K562 (cell line): ENCODE results near the gene ABHD16B. TPM values are rescaled to one million over a fixed set of nuclear protein-coding genes. Genes with fewer than 3 reads are reported as not detected.

ENCODE experiments used
- CBFA2T3 ChIP-seq: fragments of 450-650 bp; IDR thresholded peaks from 2 replicates; pipeline ENCODE4 v1.6.1; 2017
- CTCF ChIP-seq, 3 experiments: IDR thresholded peaks in 2 of 3; conservative IDR thresholded peaks in 1 of 3; 2 replicates each; pipeline ENCODE4 v1.5.1; 2011 to 2012; ENCODE audit warnings: low read length in 3 of 3, mild to moderate bottlenecking in 3 of 3, control low read depth in 2 of 3, improper control_type of control experiment in 1 of 3, inconsistent platforms in 1 of 3, low read depth in 1 of 3, mixed read lengths in 1 of 3, moderate library complexity in 1 of 3; ENCODE audit not compliant: insufficient read depth in 2 of 3
- FOXK1 ChIP-seq: sonication (generic); formaldehyde crosslinking; IDR thresholded peaks from 2 replicates; pipeline ENCODE4 v1.8.0; 2022; ENCODE audit warnings: missing genetic modification reagents, mild to moderate bottlenecking, borderline replicate concordance
- JUNB ChIP-seq: fragments of 450-650 bp; formaldehyde crosslinking; conservative IDR thresholded peaks from 2 replicates; pipeline ENCODE4 v1.4.0; 2020; ENCODE audit warnings: mild to moderate bottlenecking
- MLX ChIP-seq, 2 experiments: fragments of 450-650 bp in 1 of 2; sonication (generic) in 1 of 2; formaldehyde crosslinking; conservative IDR thresholded peaks; 2 replicates each; pipeline versions ENCODE4 v1.4.0 to v1.8.1; 2020 to 2022; ENCODE audit warnings: mild to moderate bottlenecking in 1 of 2, missing genetic modification reagents in 1 of 2
- NELFE ChIP-seq: IDR thresholded peaks from 2 replicates; pipeline ENCODE4 v1.6.1; 2011; ENCODE audit warnings: mild to moderate bottlenecking; ENCODE audit not compliant: insufficient read depth, insufficient read length
- PHTF2 ChIP-seq: fragments of 250-450 bp; sonication (Bioruptor Pico); IDR thresholded peaks from 2 replicates; pipeline ENCODE4 v1.5.0; 2021; ENCODE audit warnings: mild to moderate bottlenecking
- POLR2H ChIP-seq: IDR thresholded peaks from 2 replicates; pipeline ENCODE4 v1.6.1; 2016; ENCODE audit warnings: missing genetic modification characterization, low read depth, mild to moderate bottlenecking, control low read depth, missing compliant biosample characterization, moderate library complexity
- PRPF4 ChIP-seq: fragments of 200-400 bp; formaldehyde crosslinking; IDR thresholded peaks from one replicate; pipeline ENCODE4 v1.6.1; 2017; ENCODE audit warnings: low read length, low read depth, mild to moderate bottlenecking; ENCODE audit not compliant: insufficient read depth, poor library complexity, severe bottlenecking
- PYGO2 ChIP-seq: fragments of 450-650 bp; IDR thresholded peaks from 2 replicates; pipeline ENCODE4 v1.6.1; 2016; ENCODE audit warnings: mild to moderate bottlenecking, missing genetic modification characterization, moderate library complexity, missing compliant biosample characterization
- SNAPC5 ChIP-seq: fragments of 250-450 bp; sonication (Bioruptor Pico); IDR thresholded peaks from 2 replicates; pipeline ENCODE4 v1.8.0; 2021; ENCODE audit warnings: moderate library complexity, mild to moderate bottlenecking, inconsistent platforms
- STAG1 ChIP-seq: sonication (generic); formaldehyde crosslinking; IDR thresholded peaks from 2 replicates; pipeline ENCODE4 v1.5.0; 2020; ENCODE audit warnings: missing genetic modification reagents, borderline replicate concordance
- TFAP4 ChIP-seq: sonication (generic); formaldehyde crosslinking; IDR thresholded peaks from 2 replicates; pipeline ENCODE4 v1.8.0; 2022; ENCODE audit warnings: missing genetic modification reagents, mild to moderate bottlenecking, moderate library complexity, borderline replicate concordance
- XRCC3 ChIP-seq: fragments of 450-650 bp; IDR thresholded peaks from 2 replicates; pipeline ENCODE4 v1.6.1; 2017; ENCODE audit warnings: mild to moderate bottlenecking, moderate library complexity
- ZFX ChIP-seq: sonication (generic); formaldehyde crosslinking; IDR thresholded peaks from 2 replicates; pipeline ENCODE4 v1.8.0; 2022; ENCODE audit warnings: mild to moderate bottlenecking, missing genetic modification reagents, moderate library complexity
- ZNF449 ChIP-seq: fragments of 250-450 bp; sonication (Bioruptor Pico); IDR thresholded peaks from 2 replicates; pipeline ENCODE4 v1.8.0; 2022; ENCODE audit warnings: moderate library complexity, mild to moderate bottlenecking, inconsistent platforms
- ZNF512 ChIP-seq: IDR thresholded peaks from 2 replicates; pipeline ENCODE4 v1.6.1; 2016; ENCODE audit warnings: missing genetic modification characterization, missing compliant biosample characterization
- ZNF644 ChIP-seq: fragments of 200-800 bp; sonication (Bioruptor generic); IDR thresholded peaks from 2 replicates; pipeline ENCODE4 v1.6.1; 2016; ENCODE audit warnings: low read depth, missing genetic modification characterization, missing compliant biosample characterization
- polyA plus RNA-seq, 8 experiments: library from polyadenylated mRNA; depleted of rRNA in 4 of 8; stranded (reverse) in 5 of 8; unstranded in 3 of 8; fragments of >200 nt; fragmentation: Nextera tagmentation in 2 of 8; fragmentation: Illumina TruSeq in 1 of 8; extraction: Ambion mirVana in 2 of 8; extraction: Trizol in 1 of 8; gene quantifications; 2 replicates each; pipeline versions ENCODE4 v1.2.1 to v1.2.3, GENCODE V29; 2011 to 2014; ENCODE audit warnings: inconsistent platforms in 1 of 8, missing spikeins in 1 of 8
- total RNA-seq, 7 experiments: library from RNA; depleted of rRNA in 6 of 7; stranded (reverse); fragments of >200 nt in 6 of 7; fragmentation: Illumina TruSeq in 2 of 7; extraction: Trizol in 2 of 7; gene quantifications; 2 replicates each; pipeline versions ENCODE4 v1.2.1 to v1.2.3, GENCODE V29; 2011 to 2021; ENCODE audit warnings: low replicate concordance in 1 of 7

The ABHD16B gene
- total and polyA plus RNA-seq, 9 of the 15 experiments (the other 6 are each of a cell fraction or from before 2014, with no cell fraction given) = not detected

- TF ChIP-seq JUNB (CRISPR knock-in tag) = no peak
- TF ChIP-seq MLX (CRISPR knock-in tag; conservative IDR thresholded peaks at IDR 0.05) = no peak
- no peak for TF ChIP-seq ZNF644 (tag)
- TF ChIP-seq SNAPC5 = no peak
- no peak for TF ChIP-seq XRCC3
- TF ChIP-seq FOXK1 (CRISPR knock-in tag) = no peak
- peak; percentile 68 for TF ChIP-seq TFAP4 (CRISPR knock-in tag)
- TF ChIP-seq ZNF449 (CRISPR knock-in tag) = no peak
- no peak for TF ChIP-seq PHTF2 (CRISPR knock-in tag)
- TF ChIP-seq ZNF512 (tag) = no peak
- TF ChIP-seq ZFX (CRISPR knock-in tag) = no peak
- TF ChIP-seq NELFE = no peak
- TF ChIP-seq CBFA2T3 = peak; percentile 26
- no peak for TF ChIP-seq STAG1 (CRISPR knock-in tag)
- TF ChIP-seq PRPF4 = no peak
- TF ChIP-seq PYGO2 (tag) = no peak
- peak; percentile 42 to 49 (median 46) for TF ChIP-seq CTCF (IDR thresholded peaks at IDR 0.05 in 2 of 3, conservative IDR thresholded peaks at IDR 0.05 in 1 of 3; ENCODE audit: insufficient read depth in 2 of 3, low read depth in 1 of 3, low read length in 3 of 3)
- TF ChIP-seq POLR2H = no peak
Observed at GRCh38 chr20:63858393-63859165, 2.7 kb upstream of the ABHD16B start (continued).
